Hippocampal formation (tissue), 2 donors: ENCODE data around the gene ZNF708.
"Not testable (repeated sequence)": the region's sequence is repeated elsewhere in the genome, so short reads cannot be mapped to it uniquely, and the experiment has no call there.

Experiments used
- DNase-seq, 2 donors: peaks; one replicate each; lab custom pipeline; 2025; lab: John Stamatoyannopoulos, UW

ZNF708 gene

DNA sequence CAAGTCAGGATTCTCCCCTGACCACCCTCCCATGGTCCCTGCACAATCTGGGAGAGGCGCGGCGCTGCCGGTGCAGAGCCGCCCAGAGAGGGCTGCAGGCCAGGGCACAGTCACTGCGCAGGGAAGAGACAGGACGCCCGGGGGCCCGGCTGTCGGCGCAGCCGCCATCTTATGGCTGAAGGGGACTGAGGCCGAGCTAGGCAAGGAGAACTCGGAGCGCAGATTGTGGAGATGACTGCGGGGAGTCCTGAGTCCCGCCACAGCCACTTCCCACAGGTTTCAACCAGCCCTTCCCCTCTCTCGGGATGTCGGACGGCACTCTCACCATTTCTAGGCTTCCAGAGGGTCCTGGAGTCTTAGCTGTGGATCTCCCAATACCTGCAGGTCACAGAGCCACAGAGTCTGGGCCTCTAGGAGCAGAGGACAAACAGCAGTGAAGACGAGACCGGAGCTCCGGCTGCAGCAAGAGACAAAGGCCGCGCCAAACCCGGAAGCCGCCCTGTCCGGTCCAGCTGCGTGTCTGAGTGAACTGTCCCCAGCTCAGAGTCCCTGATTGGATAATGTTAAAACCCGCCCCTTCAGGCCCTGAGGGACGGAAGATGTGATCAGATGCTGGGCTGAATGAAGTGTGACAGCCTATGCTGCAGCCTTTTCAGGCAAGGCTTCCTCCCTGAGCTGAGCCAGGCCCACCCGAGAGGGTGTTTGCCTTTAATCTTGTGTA lies at the start of gene ZNF708:
ZNF708 (minus strand) TSS at position 526 of the 721 bp plus-strand sequence; CDS start at position 328, 198 bp downstream.
- peak; percentile 92 to 94 for DNase-seq

DNA sequence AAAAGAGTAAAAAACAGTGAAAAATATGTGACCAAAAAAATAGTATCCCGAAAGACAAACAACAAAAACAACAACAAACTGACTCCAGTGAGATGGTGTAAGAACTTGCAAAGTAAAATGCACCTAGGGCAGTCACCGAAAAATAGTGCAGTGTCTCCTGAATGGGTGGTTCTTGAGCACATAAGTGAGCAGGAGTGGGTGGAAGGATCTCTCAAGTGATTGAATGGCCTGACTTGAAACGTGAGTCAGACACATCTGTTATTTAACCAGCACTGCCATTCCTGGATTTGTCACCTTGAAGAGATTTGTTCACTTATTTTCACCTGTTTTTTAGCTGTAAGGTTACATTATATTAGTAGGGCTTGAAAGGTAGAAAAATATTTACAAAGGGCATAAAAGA lies 33.1 kb upstream of the ZNF708 start:
- no peak for DNase-seq

DNA sequence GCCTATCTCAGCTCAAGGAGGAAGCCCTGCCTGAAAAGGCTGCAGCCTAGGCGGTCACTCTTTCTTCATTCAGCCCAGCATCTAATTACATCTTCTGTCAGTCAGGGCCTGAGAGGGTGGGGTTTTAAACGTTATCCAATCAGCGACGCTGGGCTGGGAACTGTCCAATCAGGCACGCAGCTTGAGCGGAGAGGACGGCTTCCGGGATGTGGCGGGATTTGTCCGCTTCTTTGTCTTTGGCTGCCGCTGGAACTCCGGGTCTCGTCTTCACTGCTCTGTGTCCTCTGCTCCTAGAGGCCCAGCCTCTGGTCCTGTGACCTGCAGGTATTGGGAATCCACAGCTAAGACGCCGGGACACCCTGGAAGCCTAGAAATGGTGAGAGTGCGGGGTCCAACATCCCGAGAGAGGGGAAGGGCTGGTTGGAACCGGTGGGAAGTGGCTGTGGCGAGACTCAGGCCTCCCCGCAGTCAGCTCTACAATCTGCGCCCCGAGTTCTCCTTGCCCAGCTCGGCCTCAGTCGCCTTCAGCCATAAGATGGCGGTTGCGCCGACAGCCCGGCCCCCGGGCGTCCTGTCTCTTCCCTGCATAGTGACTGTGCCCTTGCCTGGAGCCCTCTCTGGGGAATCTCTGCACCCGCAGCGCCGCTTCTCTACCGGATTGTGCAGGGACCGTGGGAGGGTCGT lies 29.7 kb upstream of the ZNF708 start, which contains the start of gene ZNF738:
ZNF738 (plus strand) TSS at position 233 of the 684 bp plus-strand sequence; CDS start at position 374, 141 bp downstream.
- DNase-seq = peak; percentile 91 to 95

DNA sequence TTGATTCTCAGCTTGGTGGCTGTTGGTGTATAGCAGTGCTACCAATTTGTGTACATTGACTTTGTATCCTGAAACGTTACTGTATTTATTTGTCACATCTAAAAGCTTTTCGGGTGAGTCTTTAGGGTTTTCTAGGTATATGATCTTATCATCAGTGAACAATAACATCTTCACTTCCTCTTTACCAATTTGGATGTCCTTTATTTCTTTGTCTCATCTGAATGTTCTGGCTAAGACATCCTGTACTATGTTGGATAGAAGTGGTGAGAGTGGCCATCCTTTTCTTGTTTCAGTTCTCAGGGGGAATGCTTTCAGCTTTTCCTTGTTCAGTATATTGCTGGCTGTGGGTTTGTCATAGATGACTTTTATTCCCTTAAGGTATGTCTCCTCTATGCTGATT lies 23.6 kb upstream of the ZNF708 start:
- no peak for DNase-seq

DNA sequence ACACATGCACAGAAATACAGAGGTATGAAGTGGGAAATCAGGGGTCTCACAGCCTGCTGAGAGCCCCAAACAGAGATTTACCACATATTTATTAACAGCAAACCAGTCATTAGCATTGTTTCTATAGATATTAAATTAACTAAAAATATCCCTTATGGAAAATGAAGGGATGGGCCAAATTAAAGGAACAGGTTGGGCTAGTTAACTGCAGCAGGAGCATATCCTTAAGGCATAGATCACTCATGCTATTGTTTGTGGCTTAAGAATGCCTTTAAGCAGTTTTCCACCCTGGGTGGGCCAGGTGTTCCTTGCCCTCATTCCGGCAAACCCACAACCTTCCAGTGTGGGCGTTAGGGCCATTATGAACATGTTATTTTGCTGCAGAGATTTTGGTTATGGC lies 15.6 kb upstream of the ZNF708 start:
- not testable (repeated sequence) for DNase-seq

DNA sequence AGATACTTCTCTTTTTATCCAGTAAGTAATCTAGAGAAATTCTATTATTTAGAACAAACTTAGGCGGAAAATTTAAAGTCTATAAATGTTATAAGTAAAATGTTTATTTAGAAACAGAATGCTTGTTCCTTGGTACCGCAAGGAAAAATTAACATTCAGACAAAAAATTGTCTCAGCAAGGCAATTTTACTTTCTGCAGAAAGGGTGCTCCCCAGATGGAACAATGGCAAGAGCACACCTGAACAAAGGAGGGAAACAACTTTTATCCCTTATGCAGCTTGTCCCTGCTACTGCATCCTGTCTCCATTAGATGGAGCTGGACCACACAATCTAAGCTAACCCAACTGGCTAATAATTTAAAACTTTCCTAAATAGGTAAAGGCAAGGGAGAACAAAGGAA lies 6.5 kb upstream of the ZNF708 start:
- no peak for DNase-seq

DNA sequence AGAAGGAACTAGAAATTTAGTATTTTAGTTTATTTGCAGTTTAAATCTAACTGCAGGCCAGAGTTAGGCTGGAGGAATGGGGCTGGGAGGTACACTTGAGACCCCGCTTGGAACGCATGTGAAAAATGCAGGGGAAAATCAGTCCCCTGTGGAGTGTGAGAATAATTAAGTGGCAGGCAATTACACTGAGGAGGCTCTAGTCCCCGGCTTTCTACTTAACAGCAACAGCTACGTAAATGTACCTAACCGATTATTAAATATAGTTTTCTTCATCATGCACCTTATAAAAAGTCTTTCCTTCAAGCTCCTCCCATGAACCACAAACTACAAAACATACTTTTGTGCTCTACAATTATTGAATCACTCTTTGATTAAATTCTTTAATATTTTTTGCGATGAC lies 804 bp downstream of the ZNF708 start:
- peak in 1 of 2 donors; percentile 45 for DNase-seq

DNA sequence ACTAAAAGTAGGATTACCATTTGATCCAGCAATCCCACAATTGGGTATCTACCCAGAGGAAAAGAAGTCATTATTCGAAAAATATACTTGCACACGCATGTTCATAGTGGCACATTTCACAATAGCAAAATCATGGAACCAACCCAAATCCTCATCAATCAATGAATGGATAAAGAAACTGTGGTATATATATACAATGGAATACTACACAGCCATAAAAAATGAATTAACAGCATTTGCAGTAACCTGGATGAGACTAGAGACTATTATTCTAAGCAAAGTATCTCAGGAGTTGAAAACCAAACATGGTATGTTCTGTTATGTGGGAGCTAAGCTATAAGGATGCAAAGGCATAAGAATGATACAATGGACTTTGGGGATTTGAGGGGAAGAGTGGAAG lies 3.0 kb downstream of the ZNF708 start:
- DNase-seq = no peak

DNA sequence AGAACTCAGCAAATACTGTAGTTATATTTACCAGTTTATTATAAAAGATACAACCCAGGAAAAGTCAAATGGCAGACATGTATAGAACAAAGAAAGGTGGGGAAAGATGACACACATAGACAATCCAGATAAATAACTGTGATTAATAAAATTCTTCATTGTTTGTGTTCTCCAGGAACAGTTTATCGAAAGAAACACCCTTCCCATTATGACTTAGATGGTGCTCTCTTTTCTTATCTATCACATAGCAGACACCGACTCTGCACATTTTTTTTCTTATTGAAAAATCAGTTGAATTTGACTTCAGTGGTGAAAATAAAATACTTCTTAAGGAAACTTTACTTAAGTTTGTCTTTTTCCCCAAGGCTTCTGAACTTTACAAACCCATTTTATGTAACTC lies 6.2 kb downstream of the ZNF708 start:
- DNase-seq = no peak

DNA sequence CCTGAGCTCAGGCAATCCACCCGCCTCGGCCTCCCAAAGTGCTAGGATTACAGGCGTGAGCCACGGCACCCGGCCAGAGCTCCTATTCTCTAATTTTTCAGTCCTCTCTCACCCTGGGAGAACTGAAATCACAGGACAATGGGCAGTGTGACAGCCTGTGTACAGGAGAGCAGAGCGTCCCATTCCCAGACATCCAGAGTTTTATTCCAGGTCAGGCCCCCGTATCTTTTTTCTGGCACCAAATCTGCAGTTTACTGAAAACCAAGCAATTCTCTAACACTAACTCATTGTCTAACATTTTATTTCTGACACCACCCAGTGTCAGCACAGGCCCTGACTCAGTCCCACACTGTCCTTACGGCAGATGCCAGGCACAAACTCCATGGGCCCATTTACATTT lies 6.7 kb downstream of the ZNF708 start:
- DNase-seq = peak; percentile 59 to 86

DNA sequence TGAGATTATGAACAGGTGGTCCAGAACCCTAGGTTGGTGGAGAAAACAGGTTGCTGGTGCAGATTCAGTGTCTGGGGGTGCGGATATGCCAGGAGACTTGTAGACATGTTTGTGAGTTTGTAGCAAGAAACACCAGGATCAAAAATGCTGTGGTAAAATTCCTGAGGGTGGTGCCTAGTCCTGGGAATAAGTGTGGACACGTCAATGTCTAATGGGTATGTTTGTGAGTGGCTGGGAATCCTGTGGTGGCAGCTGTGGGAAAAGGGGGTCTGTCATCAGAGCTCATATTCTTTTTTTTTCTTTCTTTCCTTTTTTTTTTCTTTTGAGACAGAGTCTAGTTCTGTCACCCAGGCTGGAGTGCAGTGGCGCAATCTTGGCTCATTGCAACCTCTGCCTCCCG lies 7.2 kb downstream of the ZNF708 start:
- DNase-seq = no peak

DNA sequence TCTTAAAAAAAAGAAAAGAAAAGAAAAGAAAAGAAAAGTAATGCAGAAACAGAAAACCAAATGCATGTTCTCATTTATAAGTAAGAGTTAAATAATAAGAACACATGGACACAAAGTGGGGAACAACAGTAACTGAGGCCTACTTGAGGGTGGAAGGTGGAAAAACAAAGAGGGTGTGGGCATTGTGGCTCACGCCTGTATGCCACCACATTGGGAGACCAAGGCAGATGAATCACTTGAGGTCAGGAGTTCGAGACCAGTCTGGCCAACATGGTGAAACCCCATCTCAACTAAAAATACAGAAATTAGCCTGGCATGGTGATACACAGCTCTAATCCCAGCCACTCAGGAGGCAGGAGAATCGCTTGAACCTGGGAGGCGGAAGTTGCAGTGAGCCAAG lies 8.1 kb downstream of the ZNF708 start:
- DNase-seq = no peak

DNA sequence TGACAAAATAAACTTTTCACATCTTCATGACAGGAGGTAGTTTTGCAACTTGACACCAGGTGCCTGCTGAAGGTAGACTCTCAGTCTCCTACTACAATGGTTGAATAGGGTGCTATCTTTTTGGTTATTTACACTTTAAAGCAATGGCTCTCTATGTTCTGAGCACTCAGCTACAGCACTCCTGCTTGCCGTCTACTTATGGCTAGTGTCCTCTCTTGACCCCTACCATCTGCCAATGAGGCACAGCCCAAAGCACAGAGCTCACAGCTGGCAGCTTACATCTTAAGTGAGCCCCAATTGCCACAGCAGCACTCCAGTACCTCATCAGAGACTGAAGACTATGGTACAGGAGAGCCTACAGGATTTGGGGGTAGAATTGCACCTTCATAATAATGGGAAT lies 11.4 kb downstream of the ZNF708 start:
- DNase-seq = no peak

DNA sequence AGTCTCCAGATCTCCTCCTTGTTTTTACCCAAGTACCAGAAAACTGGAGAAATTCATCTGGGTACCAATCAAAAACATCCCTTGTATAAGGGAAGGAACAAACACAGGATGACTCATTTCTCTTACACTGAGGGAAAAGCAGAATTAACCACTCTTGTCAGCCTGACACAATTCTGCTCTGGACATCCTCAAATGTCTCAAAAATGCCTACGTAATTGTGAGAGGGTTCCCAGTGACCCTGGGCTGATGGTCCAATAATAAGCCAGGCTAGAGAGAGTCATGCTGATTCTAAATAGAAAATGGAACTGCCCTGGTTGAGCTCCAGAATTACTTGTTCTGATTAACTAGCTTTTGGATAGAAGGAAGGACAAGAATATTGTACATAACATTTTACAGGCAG lies 14.5 kb downstream of the ZNF708 start:
- no peak for DNase-seq

DNA sequence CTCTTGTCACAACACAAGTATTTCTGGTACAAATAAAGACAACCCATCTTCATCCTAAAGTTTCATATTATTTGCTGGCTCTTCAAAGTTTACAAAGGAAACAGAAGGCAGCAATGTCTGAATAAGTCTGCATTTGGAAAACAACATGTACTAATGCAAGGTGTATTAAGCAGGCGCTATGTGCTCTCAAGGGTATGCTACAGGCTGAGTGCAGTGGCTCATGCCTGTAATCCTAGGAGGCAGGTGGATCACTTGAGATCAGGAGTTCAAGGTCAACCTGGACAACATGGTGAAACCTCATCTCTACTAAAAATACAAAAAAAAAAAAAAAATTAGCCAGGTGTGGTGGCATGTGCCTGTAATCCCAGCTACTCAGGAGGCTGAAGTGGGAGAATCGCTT lies 16.4 kb downstream of the ZNF708 start:
- not testable (repeated sequence) for DNase-seq

DNA sequence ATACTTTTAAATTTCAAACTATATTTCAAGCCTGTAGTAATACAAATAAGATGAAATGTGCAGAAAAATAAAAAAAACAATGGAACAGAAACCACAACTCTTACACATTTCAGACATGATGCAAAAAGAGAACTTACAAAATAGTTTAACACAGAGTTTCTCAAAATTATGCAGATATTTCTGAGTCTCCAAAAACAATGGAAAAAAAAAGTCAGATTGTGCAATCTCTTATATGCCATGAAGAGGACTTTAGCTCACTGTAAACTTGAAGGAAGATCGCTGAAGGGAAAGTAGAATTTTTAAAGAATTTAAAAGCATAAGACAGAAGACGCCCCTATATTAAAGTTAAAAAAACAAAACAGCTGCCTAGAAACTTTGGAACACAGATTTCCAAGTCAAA lies 20.4 kb downstream of the ZNF708 start:
- no peak for DNase-seq

DNA sequence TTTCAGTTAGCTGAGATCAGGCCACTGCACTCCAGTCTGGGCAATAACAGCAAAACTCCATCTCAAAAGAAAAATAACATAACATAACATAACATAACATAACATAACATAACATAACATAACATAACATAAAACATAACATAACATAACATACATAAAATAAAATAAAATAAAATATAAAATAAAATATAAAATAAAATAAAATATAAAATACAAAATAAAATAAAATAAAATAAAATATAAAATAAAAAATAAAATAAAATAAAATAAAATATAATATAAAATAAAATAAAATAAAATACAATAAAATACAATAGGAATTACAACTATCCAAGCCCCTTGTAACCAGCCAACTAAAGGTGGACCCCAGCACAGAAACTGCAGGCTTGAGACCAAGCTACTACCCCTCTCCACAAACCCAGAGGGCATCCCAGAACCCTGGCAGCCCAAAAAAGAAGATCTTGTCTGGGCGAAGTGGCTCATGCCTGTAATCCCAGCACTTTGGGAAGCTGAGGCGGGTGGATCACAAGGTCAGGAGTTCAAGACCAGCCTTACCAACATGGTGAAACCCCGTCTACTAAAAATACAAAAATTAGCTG lies 22.2 kb downstream of the ZNF708 start:
- DNase-seq = not testable (repeated sequence)

DNA sequence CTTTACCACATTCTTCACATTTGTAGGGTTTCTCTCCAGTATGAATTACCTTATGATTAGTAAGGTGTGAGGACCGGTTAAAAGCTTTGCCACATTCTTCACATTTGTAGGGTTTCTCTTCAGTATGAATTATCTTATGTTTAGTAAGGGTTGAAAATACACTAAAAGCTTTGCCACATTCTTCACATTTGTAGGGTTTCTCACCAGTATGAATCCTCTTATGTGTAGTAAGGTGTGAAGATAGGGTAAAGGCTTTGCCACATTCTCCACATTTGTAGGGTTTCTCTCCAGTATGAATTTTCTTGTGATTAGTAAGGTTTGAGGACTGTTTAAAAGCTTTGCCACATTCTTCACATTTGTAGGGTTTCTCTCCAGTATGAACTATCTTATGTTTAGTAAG lies 35.4 kb downstream of the ZNF708 start:
- not testable (repeated sequence) for DNase-seq

DNA sequence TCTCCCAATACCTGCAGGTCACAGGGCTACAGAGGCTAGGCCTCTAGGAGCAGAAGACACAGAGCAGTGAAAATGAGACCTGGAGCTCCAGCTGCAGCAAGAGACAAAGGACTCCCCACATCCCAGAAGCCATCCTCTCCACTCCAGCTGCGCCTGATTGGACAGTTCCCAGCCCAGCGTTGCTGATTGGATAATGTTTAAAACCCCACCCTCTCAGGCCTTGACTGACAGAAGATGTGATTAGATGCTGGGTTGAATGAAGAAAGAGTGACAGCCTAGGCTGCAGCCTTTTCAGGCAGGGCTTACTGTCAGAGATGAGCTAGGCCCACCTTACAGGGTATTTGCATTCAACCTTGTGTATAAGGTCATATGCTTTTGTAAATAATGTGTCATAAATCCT lies 59.4 kb downstream of the ZNF708 start:
- DNase-seq = no peak

DNA sequence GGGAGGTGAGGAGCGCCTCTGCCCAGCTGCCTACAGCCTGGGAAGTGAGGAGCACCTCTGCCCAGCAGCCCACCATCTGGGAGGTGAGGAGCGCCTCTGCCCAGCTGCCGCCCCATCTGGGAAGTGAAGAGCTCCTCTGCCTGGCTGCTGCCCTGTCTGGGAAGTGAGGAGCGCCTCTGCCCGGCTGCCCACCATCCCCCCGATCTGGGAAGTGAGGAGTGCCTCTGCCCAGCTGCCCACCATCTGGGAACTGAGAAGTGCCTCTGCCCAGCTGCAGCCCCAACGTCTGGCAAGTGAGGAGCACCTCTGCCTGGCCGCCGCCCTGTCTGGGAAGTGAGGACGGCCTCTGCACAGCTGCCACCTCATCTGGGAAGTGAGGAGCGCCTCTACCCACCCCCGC lies 64.3 kb downstream of the ZNF708 start:
- no peak for DNase-seq

DNA sequence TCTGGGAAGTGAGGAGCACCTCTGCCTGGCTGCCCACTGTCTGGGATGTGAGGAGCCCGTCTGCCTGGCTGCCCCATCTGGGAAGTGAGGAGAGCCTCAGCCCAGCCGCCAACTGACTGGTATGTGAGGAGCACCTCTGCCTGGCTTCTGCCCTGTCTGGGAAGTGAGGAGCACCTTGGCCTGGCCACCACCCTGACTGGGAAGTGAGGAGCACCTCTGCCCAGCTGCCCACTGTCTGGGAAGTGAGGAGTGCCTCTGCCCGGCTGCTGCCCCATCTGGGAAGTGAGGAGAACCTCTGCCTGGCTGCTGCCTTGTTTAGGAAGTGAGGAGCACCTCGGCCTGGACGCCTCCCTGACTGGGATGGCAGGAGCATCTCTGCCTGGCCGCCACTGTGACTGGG lies 64.8 kb downstream of the ZNF708 start:
- no peak for DNase-seq

DNA sequence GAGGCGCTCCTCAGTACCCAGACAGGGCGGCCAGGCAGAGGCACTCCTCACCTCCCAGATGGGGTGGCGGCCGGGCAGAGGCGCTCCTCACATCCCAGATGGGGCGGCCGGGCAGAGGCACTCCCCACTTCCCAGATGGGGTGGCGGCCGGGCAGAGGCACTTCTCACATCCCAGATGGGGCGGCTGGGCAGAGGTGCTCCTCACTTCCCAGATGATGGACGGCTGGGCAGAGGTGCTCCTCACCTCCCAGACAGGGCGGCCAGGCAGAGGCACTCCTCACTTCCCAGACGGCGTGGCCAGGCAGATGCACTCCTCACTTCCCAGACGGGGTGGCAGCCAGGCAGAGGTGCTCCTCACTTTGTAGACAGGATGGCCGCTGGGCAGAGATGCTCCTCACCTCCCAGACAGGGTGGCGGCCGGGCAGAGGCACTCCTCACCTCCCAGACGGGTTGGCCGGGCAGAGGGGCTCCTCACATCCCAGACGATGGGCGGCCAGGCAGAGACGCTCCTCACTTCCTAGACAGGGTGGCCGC lies 68.3 kb downstream of the ZNF708 start:
- not testable (repeated sequence) for DNase-seq
